Activated naive CD8-positive, alpha-beta T cell (primary cell): ENCODE results near the gene LGR4.

Experiments
- H3K27ac Mint-ChIP-seq: one replicate; pipeline ENCODE4 v1.8.0; 2021; ENCODE audit warnings: mixed read lengths
- H3K27me3 Mint-ChIP-seq: one replicate; pipeline ENCODE4 v1.8.0; 2021; ENCODE audit warnings: mixed read lengths
- H3K36me3 Mint-ChIP-seq: one replicate; pipeline ENCODE4 v1.8.0; 2021; ENCODE audit warnings: mixed read lengths
- H3K4me1 Mint-ChIP-seq: one replicate; pipeline ENCODE4 v1.8.0; 2021; ENCODE audit warnings: low read depth, mixed read lengths
- H3K4me3 Mint-ChIP-seq: one replicate; pipeline ENCODE4 v1.8.0; 2021; ENCODE audit warnings: mild to moderate bottlenecking, mixed read lengths
- H3K9me3 Mint-ChIP-seq: one replicate; pipeline ENCODE4 v1.8.0; 2021; ENCODE audit warnings: low read depth, mixed read lengths

The LGR4 gene

GRCh38 chr11:27497284-27497866 lies 24.8 kb upstream of the LGR4 start:
- Mint-ChIP-seq H3K27me3 (no peaks in the 10 kb centered on the region), H3K4me3 (no peak overlapping the region), H3K27ac (no peak overlapping the region), H3K4me1 (peaks cover 27% of the 10 kb centered on the region), H3K36me3 (no peaks in the 10 kb centered on the region), H3K9me3 (no peaks in the 10 kb centered on the region)

GRCh38 chr11:27496461-27496860 lies 23.9 kb upstream of the LGR4 start:
- Mint-ChIP-seq H3K4me3 (no peak overlapping the region), H3K36me3 (no peaks in the 10 kb centered on the region), H3K9me3 (no peaks in the 10 kb centered on the region), H3K27me3 (no peaks in the 10 kb centered on the region), H3K4me1 (peaks cover 19% of the 10 kb centered on the region), H3K27ac (no peak overlapping the region)

GRCh38 chr11:27495710-27496300 lies 23.2 kb upstream of the LGR4 start:
- Mint-ChIP-seq H3K4me1 (peaks cover 19% of the 10 kb centered on the region), H3K4me3 (no peak overlapping the region), H3K36me3 (no peaks in the 10 kb centered on the region), H3K27me3 (no peaks in the 10 kb centered on the region), H3K27ac (no peak overlapping the region), H3K9me3 (no peaks in the 10 kb centered on the region)

- H3K27ac Mint-ChIP-seq, result no peak overlapping the region
Measured at GRCh38 chr11:27489092-27489491, 16.5 kb upstream of the LGR4 start.

GRCh38 chr11:27487706-27488105 lies 15.1 kb upstream of the LGR4 start:
- Mint-ChIP-seq H3K4me3 (no peak overlapping the region), H3K27me3 (no peaks in the 10 kb centered on the region)

More at GRCh38 chr11:27489092-27489491, 16.5 kb upstream of the LGR4 start:
- Mint-ChIP-seq H3K9me3 (no peaks in the 10 kb centered on the region), H3K36me3 (no peaks in the 10 kb centered on the region), H3K27me3 (no peaks in the 10 kb centered on the region), H3K4me3 (no peak overlapping the region), H3K4me1 (no peaks in the 10 kb centered on the region)

GRCh38 chr11:27485930-27486773 lies 13.6 kb upstream of the LGR4 start:
- Mint-ChIP-seq H3K4me1 (no peaks in the 10 kb centered on the region), H3K27ac (no peak overlapping the region), H3K9me3 (no peaks in the 10 kb centered on the region), H3K36me3 (no peaks in the 10 kb centered on the region), H3K4me3 (no peak overlapping the region), H3K27me3 (no peaks in the 10 kb centered on the region)

More at GRCh38 chr11:27487706-27488105, 15.1 kb upstream of the LGR4 start:
- Mint-ChIP-seq H3K4me1 (no peaks in the 10 kb centered on the region), H3K27ac (no peak overlapping the region), H3K36me3 (no peaks in the 10 kb centered on the region), H3K9me3 (no peaks in the 10 kb centered on the region)

- Mint-ChIP-seq H3K4me3 (no peak overlapping the region), H3K36me3 (no peaks in the 10 kb centered on the region), H3K4me1 (no peaks in the 10 kb centered on the region), H3K27me3 (no peaks in the 10 kb centered on the region), H3K9me3 (no peaks in the 10 kb centered on the region), H3K27ac (no peak overlapping the region)
Measured at GRCh38 chr11:27482793-27483192, 10.2 kb upstream of the LGR4 start.

- Mint-ChIP-seq H3K27ac (no peak overlapping the region), H3K4me3 (no peak overlapping the region), H3K27me3 (no peaks in the 10 kb centered on the region), H3K36me3 (no peaks in the 10 kb centered on the region), H3K9me3 (no peaks in the 10 kb centered on the region), H3K4me1 (no peaks in the 10 kb centered on the region)
Measured at GRCh38 chr11:27481992-27482391, 9.4 kb upstream of the LGR4 start.

- H3K27ac Mint-ChIP-seq, result no peak overlapping the region
- H3K27me3 Mint-ChIP-seq, result no peaks in the 10 kb centered on the region
- H3K4me3 Mint-ChIP-seq, result no peak overlapping the region
- H3K4me1 Mint-ChIP-seq, result peaks cover 6% of the 10 kb centered on the region
- H3K9me3 Mint-ChIP-seq, result no peaks in the 10 kb centered on the region
- no peaks in the 10 kb centered on the region for H3K36me3 Mint-ChIP-seq
Measured at GRCh38 chr11:27477831-27478230, 5.2 kb upstream of the LGR4 start.

- Mint-ChIP-seq H3K4me1 (peaks cover 9% of the 10 kb centered on the region), H3K27me3 (no peaks in the 10 kb centered on the region), H3K4me3 (no peak overlapping the region), H3K36me3 (no peaks in the 10 kb centered on the region), H3K9me3 (no peaks in the 10 kb centered on the region), H3K27ac (no peak overlapping the region)
Measured at GRCh38 chr11:27477243-27477642, 4.7 kb upstream of the LGR4 start.

GRCh38 chr11:27475622-27476021 lies 3.0 kb upstream of the LGR4 start:
- peaks cover 19% of the 10 kb centered on the region for H3K4me1 Mint-ChIP-seq
- H3K36me3 Mint-ChIP-seq, result no peaks in the 10 kb centered on the region
- no peaks in the 10 kb centered on the region for H3K9me3 Mint-ChIP-seq
- H3K4me3 Mint-ChIP-seq, result no peak overlapping the region
- H3K27me3 Mint-ChIP-seq, result peaks cover 3% of the 10 kb centered on the region
- H3K27ac Mint-ChIP-seq, result no peak overlapping the region

- Mint-ChIP-seq H3K27me3 (peaks cover 4% of the 10 kb centered on the region), H3K4me1 (peaks cover 20% of the 10 kb centered on the region), H3K4me3 (peak overlapping the region; percentile 97), H3K9me3 (no peaks in the 10 kb centered on the region), H3K36me3 (no peaks in the 10 kb centered on the region), H3K27ac (no peak overlapping the region)
Measured at GRCh38 chr11:27473017-27473406, 422 bp upstream of the LGR4 start.

- Mint-ChIP-seq H3K36me3 (no peaks in the 10 kb centered on the region), H3K27me3 (peaks cover 8% of the 10 kb centered on the region), H3K4me3 (peak overlapping the region; percentile 86), H3K27ac (no peak overlapping the region), H3K9me3 (no peaks in the 10 kb centered on the region), H3K4me1 (peaks cover 20% of the 10 kb centered on the region)
Measured at GRCh38 chr11:27471589-27472397, 797 bp downstream of the LGR4 start.

GRCh38 chr11:27470826-27471588 lies 1.6 kb downstream of the LGR4 start:
- Mint-ChIP-seq H3K9me3 (no peaks in the 10 kb centered on the region), H3K27me3 (peaks cover 10% of the 10 kb centered on the region), H3K27ac (no peak overlapping the region), H3K36me3 (no peaks in the 10 kb centered on the region), H3K4me3 (peak overlapping the region; percentile 86), H3K4me1 (peaks cover 20% of the 10 kb centered on the region)
